GM19452 (cell line): ENCODE measurements around the gene L2HGDH.
"Not testable (repeated sequence)": the region's sequence is repeated elsewhere in the genome, so short reads cannot be mapped to it uniquely, and the experiment has no call there.

Experiments used
- ATAC-seq: cut with Tn5 transposase; IDR thresholded peaks from one replicate; pipeline ENCODE4 v1.9.1; 2021; ENCODE audit not compliant: unreplicated experiment

L2HGDH gene

DNA sequence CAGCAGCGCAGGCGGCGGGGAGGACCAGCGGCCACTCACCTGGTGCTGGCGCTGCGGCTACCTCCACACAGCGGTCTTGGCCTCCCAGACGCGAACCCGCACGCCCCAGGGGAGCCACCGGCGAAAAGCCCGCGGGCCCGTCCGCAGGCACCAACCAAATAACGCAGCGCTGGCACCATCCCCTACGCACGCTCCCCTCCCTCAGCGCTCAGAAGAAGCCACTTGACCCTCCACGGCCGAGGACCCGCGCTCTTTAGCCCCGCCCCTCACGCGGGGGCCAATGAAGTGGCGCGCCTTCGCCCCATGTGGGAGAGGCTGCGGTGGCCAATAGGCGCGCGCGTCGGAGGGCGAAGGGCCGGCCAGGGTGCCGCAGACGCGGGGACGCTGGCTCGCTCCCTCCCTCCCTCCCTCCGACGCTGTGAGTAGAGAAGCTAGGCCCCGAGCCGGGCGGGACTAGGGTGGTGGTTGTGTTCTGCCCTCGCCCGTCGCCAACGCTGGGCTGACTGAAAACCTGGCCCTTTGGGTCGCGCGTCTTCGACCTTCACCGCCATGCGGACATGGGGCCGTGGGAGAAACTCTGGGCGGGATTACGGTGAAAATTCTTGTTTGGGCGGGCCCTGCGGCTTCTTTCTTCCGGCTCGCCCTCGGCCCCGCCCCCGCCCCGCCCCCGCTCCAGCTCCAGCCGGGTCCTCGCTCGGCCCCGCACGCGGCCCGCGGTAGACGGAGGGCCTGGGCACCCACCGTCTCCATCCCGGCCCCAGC is at the start of gene L2HGDH, which contains the start of gene DMAC2L:
Gene L2HGDH, minus strand, starts transcription at position 258 of the 762 bp plus-strand sequence. Its CDS starts 79 bp downstream, at position 179.
Gene DMAC2L, plus strand, starts transcription at position 353 of the 762 bp plus-strand sequence. CDS start 9,164 bp downstream, outside the sequence.
- peak; percentile 93 for ATAC-seq

DNA sequence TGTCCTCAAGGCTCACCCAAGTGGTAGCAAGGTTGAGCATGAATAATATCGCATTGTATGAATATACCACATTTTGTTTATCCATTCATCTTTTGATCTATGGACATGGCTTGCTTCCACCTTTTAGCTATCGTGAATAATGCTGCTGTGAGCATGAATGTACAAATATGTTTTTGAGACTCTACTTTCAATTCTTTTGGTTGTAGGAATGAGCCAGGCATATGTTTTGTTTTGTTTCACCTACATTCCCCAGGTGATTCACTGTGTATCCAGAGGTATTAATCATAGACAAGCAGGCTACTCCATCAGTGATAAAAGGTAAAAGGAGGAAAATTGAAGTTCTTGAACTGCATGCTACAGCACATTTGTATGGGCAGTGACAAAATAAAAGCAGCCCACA is 48.8 kb upstream of the L2HGDH start:
- no peak for ATAC-seq

DNA sequence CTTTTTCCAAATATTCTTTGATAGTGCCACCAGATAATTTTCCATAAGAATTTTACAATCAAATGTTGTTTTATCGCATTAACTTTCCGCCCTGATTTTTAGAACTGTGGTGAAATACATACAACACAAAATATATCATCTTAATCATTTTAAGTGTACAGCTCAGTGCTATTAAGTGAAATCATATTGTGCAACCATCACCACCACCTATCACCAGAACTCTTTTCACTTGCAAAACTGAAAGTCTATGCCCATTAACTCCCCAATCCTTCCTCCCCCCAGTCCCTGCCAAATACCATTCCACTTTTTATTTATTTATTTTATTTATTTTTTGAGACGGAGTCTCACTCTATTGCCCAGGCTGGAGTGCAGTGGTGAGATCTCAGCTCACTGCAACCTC is 48.1 kb upstream of the L2HGDH start:
- ATAC-seq = no peak

DNA sequence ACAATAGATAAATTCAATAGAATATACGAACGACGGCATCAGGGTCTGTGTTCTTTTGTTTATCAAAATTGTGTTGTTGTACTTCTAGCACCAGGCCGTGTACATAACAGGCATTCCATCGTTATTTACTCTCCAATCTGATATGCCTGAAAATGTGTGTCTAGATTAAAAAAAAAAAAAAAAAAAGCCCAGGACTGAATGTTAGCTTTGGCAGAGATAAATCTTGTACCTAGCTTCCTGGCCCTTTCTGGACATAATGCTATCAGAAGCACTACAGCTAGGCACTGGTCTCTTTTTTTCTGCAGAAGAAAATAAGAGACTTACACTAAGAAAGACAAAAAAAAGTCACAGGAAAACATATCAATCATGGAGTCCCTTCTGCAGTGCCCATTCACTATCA is 47.6 kb upstream of the L2HGDH start:
- no peak for ATAC-seq

DNA sequence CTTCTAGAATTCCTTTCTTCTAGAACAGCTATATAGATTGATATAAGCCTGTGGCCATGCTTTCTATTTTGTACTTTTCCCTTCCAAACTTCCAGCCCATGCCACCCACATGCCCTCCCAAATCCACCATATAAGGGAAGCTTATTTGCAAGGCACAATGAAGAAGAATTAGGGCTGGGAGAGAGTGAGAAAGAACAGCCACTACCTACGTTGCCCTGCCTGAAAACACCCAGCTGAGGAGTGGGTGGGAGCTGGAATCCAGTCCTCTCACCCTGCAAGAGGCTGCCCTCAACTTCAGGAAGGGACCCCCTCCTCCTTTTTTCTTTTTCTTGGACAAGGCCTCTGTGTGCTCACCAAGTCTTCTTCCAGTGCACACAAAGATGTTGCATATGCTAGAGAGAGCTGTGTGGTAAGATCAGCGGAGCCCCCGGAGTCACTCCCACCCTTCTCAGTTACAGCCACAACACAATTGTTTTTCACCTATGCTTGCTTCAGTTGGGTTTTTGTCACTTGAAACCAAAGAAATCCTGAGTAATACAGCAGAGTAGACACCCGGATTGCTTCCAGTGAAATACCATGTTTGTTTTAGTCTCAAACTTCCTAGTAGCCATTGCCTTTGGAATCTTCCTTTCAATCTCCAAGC is 45.8 kb upstream of the L2HGDH start:
- no peak for ATAC-seq

DNA sequence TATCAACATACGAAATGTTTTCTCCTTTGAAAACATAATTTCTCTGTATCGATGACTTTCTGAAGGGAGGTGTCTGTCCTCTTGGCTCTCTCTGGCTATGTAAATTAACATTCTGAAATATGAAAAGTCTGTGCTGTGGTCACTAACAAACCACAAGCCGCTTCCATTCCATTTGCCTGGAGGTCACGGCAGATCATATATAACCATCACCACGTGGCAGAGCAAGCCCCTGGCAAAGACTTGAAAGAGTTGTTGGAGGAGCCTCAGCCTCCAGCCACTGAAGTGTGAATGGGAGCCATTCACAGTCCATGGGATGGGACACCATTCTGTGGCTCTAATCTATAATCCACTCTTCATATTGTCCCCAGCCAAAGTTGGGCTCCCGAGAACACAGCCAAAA is 45.1 kb upstream of the L2HGDH start:
- ATAC-seq = no peak

DNA sequence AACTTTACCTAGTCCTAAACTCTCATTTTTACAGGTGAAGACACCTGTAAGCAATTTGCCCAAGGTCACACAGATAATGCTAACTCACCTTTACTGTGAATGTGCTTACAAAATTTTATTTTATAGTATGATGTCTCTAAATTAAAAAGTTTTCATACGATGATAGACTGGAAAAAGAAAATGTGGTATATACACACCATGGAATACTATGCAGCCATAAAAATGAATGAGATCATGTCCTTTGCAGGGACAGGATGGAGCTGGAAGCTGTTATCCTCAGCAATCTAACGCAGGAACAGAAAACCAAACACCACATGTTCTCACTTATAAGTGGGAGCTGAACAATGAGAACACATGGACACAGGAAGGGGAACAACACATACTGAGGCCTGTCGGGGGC is 44.3 kb upstream of the L2HGDH start:
- ATAC-seq = not testable (repeated sequence)

DNA sequence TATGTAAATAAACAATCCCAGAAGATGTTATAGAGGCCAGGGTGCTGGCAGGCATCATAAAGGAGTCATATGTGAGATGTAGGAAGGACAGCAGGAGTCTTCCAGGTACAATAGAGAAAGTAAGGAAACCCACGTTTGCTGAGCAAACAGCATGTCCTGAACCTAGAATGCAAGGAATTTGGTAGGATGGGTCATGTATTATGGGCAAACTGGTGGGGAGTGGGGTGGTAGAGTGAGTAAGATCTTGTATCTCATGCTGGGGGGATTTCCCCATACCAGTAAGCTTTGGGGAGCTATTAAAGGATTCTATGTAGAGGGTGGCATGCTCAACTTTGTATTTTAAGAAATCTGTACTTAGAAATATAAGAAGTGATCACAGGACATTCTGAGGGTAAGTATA is 43.7 kb upstream of the L2HGDH start:
- ATAC-seq = no peak

DNA sequence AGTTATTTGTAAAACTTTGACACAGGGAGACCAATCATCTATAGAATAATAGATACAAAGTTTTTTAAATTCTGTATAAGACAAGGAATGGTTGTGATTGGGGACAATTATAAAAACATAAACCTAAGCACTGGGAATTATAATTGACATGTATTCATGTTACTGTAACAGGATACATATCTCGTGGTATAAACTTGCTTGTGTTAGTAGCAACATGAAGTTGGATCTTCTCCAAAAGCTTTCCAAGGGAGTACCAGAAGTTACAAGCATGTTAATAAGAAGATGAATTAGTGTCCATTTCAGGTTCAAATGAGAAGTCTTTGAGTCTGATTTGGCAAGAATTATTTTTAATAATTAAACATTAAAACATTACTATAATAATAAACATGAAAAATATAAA is 42.5 kb upstream of the L2HGDH start:
- no peak for ATAC-seq

DNA sequence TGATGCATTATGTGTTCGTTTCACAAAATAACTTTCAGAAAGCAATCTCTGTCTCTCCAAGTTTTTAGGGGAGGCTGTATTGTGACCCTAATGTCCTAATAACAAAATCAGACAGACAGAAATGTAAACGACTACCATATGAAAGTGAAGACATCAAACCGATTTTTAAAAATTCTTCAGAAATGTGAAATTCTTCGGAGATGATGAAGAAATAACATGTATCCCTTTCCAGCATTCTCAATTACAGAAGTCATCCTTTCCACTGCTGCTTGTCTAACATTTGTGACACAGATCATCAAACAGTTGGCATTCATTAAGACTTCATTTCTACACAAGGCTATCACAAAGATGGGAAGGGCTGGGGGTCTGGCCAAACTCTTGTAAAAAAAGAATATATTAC is 41.1 kb upstream of the L2HGDH start:
- ATAC-seq = no peak

DNA sequence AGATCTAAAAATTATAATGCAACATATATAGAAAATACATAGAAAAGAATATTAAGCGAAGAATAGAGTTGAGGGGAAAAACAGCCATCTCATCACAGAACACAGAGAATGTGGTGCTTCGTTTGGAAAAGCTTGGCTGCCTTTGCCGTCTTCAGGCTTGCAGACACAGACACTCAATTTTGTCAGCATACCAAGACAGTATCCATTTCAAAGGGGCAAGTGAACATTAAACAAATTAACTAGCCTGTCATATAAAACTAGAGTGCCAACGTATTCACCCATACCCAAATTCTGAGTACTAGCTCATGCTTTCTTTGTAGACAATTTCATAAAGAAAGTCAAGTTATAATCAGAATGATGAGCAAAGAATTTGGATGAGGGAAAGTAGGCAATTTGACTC is 40.6 kb upstream of the L2HGDH start:
- ATAC-seq = no peak

DNA sequence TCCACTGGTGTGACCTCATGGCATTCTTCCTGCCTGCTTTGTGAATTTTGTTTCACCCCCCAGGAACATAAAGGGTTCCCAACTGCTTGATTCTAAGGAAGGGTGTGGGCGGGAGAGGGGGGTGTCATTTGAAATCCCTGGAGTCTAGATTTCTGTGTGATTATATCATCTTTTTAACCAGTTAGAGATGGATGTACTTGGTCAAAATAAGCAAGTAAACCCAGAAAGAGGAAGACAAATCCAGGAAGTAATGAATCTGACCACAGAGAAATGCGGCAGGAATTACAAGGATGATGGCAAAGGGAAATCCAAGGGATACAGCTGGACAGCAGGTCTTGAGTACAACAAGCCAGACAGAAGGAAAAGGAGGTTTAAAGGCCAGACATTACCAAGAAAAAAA is 38.9 kb upstream of the L2HGDH start:
- ATAC-seq = no peak

DNA sequence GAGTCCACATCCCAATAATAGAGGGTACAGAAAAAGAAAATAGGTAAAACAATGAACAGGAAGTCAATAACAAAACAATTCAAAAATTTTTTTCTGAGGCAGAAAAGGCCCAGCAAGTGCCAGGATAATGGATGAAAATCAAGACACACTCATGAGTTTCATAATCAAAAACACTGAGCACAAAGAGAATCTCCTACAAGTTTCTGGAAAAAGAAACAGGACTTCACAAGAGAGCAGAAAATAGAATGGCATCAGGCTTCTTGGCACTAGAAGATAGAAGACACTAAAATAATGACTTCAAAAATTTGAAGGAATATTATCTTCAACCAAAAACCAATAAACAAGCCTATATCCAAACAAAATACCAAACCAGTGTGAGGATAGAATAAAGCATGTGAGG is 36.9 kb upstream of the L2HGDH start:
- ATAC-seq = no peak

DNA sequence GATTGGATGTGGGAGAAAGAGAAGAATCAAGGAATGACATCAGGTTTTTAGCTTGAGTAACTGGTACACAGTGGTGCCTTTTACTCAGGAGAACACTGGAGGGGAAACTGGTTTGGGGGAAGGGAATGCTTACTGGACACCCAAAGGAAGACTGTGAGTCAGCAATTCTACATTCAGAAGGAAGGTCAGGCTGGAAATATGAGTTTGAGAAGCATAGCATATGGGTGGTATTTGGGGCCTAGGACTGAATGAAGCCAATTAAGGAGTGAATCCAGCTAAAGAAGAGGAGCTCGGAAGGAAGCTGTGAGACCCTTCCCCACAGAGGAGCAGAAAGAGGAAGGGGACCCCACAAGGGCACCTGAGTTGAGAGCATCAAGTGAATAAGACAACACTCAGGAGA is 35.5 kb upstream of the L2HGDH start:
- ATAC-seq = no peak

DNA sequence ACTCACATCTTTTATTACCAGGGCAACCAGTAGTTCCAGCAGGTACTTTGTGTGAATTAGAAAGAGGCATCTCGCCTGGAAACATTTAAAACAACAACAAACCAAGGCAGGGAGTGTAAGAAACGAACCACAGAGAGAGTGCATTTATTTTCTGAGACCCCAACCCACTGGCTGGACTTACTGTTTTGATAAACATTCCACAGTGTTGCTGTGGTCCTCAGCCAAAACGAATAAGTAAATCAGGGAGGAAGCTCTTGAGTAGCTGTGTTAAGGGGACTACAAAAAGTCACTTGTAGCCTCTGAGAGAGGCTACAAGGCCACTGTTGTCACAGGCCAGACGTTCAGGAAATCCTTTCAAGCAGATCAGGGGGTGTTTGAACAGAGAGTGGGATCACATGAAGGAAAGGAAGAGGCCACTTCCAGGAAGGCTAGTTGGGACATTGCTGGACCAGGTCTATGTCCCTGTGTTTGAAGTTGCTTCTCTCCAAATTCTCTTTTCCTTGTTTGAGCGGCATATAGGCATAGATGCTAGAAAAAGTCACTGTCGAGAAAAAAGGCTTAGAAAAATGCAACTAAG is 33.9 kb upstream of the L2HGDH start:
- ATAC-seq = no peak

DNA sequence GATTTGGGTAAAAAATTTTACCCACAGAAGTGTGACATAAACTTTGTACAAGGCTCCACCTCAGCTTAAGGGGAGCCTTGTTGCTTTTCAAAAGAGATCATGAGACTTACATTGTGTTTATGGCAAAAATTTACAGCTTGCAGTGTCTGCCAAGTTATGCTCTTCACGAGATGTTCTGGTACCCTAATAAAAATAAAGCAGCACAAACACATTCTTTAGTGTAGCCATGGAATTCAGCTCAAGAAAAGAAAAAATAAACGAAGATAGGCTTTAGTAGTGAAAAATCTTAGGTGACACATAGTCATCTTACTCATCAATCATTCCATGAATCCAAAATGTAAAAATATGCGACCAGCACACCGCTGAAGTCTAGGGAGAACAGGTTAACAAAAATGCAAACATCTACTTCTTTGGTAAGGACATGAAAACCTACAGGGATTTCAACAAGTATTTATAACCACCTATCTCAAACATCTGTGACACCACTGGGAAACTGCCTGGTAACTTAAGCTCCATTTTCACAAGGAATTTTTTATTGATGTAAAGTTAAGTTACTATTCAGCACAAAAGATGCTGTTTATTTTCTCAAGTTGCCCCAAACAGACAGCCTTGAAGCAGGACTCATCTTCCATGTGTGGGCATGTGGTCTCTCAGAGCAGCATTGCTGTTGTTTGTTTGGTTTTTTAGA is 33.0 kb upstream of the L2HGDH start:
- no peak for ATAC-seq

DNA sequence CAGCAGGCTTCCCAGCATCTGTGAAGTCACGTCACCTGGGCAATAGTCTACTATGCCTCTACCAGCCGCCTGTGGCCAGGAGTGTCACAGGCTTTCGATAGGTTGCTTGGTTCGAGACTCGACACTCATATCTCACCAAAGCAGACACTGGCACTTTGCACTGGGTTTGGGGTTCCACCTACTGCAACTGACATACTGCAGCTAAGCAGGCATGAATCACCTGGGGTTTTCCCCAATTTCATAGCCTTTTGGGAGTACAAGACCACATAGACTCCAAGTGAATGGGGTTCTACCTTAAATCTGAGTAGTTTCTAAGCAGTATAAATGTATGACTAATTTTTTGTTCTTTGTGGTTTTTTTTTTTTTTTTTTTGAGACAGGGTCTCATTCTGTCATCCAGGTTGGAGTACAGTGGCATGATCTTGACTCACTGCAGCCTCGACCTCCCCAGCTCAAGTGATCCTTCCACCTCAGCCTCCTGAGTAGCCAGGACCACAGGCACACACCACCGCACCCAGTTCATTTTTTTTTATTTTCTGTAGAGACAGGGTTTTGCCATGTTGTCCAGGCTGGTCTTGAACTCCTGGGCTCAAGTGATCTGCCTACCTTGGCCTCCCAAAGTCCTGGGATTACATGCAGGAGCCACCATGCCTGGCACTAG is 32.2 kb upstream of the L2HGDH start:
- ATAC-seq = peak; percentile 77

DNA sequence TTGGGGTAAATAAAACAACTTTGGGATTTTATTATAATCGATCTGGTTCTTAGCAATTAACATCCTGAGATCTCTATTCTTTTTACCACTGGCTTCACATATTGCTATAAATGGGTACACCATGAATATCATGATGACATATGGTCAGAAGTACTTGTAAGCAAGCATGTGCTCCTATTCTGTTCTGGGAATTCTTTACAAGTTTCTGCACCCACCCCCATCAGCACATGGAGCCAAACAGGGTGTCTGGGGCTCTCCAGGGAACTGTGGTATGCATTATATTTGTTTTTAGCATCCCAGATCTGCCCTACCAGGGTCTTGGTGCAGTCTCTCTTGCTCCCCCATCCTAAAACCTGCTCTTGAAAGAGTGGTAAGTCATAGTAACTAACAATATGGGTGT is 31.4 kb upstream of the L2HGDH start:
- ATAC-seq = no peak

DNA sequence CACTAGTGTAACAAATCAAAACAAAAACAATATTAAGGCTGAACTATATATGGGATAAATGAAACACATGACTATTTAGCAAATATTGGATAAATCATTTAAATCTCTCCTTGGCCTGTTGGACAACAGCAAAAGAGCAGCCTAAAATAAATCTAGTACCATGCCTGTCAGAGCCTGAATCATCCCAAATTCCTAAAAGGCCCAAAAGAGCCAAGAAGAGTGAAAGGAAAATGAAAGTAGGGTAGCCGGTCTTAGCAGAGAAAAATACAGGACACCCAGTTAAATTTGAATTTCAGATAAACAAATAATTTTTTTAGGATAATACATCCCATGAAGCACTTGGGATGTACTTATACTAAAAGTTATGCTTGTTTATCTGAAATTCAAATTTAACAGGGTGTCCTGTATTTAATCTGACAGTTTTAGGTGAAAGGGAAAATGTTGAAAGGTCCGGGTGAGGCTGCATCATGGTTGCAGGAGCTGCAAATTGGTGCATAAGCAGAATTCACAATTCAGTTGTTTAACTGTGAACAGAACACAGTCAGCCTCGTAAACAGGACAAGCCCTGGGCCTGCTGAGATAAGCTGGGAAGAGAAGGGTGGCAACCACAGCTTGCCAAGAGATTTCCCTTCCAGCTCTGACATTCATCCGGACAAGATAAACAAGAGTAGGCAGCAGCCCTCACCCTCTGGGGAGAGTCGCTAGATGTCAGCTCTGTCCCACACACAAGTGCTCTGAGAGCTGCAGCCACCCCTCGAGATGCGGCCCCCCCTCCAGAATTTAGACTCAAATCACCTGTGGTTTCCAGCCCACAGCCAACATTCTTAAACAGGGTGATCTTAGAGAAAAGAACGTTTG is 30.4 kb upstream of the L2HGDH start:
- no peak for ATAC-seq

DNA sequence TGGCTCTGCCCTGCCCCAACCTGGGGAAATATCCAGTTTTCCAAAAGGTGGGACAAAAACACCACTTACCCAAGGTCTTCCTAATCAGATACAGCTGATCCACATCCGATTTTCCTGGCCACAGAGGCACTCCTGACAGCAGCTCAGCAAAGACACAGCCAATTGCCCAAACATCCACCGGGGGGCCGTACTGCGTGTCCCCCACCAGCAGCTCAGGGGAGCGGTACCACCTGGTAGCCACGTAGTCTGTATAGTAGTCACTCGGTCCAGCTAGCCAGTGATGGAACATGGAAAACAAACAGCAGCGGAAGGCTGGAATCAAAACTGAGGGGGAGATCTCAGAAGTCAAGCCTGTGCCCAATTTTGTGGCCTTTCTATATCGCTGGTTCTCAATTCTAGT is 28.9 kb upstream of the L2HGDH start:
- no peak for ATAC-seq
